ENCODE data around the gene LRMDA. TPM values are rescaled to one million over a fixed set of nuclear protein-coding genes. Genes with fewer than 3 reads are reported as not detected.
A peak's percentile ranks its signal among the peaks of the same experiment; 100 is the strongest.

Gene LRMDA
- polyA plus RNA-seq, 2 of the 4 experiments (the other 2 are of a cell fraction): 4.6 to 5.2 TPM

- TF ChIP-seq HMGXB4 (CRISPR knock-in tag; IDR thresholded peaks at IDR 0.05; ENCODE audit: borderline replicate concordance): no peak
- TF ChIP-seq FOXS1 (CRISPR knock-in tag; IDR thresholded peaks at IDR 0.05): no peak
- no peak for TF ChIP-seq USF2 (IDR thresholded peaks at IDR 0.05)
- TF ChIP-seq HEYL (CRISPR knock-in tag; IDR thresholded peaks at IDR 0.05): no peak
- TF ChIP-seq MYC (IDR thresholded peaks at IDR 0.05; ENCODE audit: borderline replicate concordance, low read length): no peak
- no peak for TF ChIP-seq HES2 (IDR thresholded peaks at IDR 0.05)
- TF ChIP-seq CBX2 (IDR thresholded peaks at IDR 0.05; ENCODE audit: borderline replicate concordance, low read depth): no peak
- no peak for TF ChIP-seq PBX3 (IDR thresholded peaks at IDR 0.05)
- no peak for TF ChIP-seq ZFP36 (IDR thresholded peaks at IDR 0.05; ENCODE audit: borderline replicate concordance, partially characterized antibody)
- TF ChIP-seq ESRRA (IDR thresholded peaks at IDR 0.05; ENCODE audit: borderline replicate concordance, low read length): no peak
- TF ChIP-seq HOXB5 (CRISPR knock-in tag; IDR thresholded peaks at IDR 0.05): no peak
- no peak for TF ChIP-seq E2F6 (IDR thresholded peaks at IDR 0.05; ENCODE audit: borderline replicate concordance, low read depth)
- no peak for TF ChIP-seq NPAS2 (CRISPR knock-in tag; IDR thresholded peaks at IDR 0.05; ENCODE audit: borderline replicate concordance)
- no peak for ATAC-seq
These were observed 695.4 kb downstream of the LRMDA start for GRCh38 chr10:76126607-76127527.

GRCh38 chr10:76127984-76128589, 696.7 kb downstream of the LRMDA start:
- ChIA-PET POLR2A (interaction anchor here (0.5 kb wide), 1 partner anchor 399 kb away, joined by 3 read pairs; no protein-coding TSS in a partner anchor), CTCF (no interaction called here)
- 7% methylated on average over 6 of the region's 6 CpGs for WGBS (ENCODE audit: missing lambda C conversion rate)
- no peak for FAIRE-seq
- H3K4me2 ChIP-seq: no peak overlapping the region
- no peak overlapping the region for H3K27ac ChIP-seq
- no peaks in the 10 kb centered on the region for H3K4me1 ChIP-seq
- DNase-seq (ENCODE audit: low read depth in 1 of 2, low spot score in 1 of 2): peak in 1 of 2 experiments; percentile 34
- H3K4me3 ChIP-seq: no peak overlapping the region
- ATAC-seq: no peak
- no peaks in the 10 kb centered on the region for H3K9me3 ChIP-seq
- no peak for TF ChIP-seq E2F6 (IDR thresholded peaks at IDR 0.05; ENCODE audit: borderline replicate concordance, low read depth)
- no peak for TF ChIP-seq ZNF302 (CRISPR knock-in tag; IDR thresholded peaks at IDR 0.05)
- TF ChIP-seq JUNB (IDR thresholded peaks at IDR 0.05): no peak
- no peak for TF ChIP-seq SMC3 (IDR thresholded peaks at IDR 0.05)
- TF ChIP-seq HMGXB4 (CRISPR knock-in tag; IDR thresholded peaks at IDR 0.05; ENCODE audit: borderline replicate concordance): no peak
- no peak for TF ChIP-seq HOXB13 (CRISPR knock-in tag; IDR thresholded peaks at IDR 0.05; ENCODE audit: low read depth)
- TF ChIP-seq RAD21 (conservative IDR thresholded peaks at IDR 0.05 in 1 of 2, IDR thresholded peaks at IDR 0.05 in 1 of 2): no peak
- no peak for TF ChIP-seq RCOR1 (IDR thresholded peaks at IDR 0.05; ENCODE audit: low read depth, low read length)
- TF ChIP-seq HOXB5 (CRISPR knock-in tag; IDR thresholded peaks at IDR 0.05): no peak
- TF ChIP-seq CHD2 (IDR thresholded peaks at IDR 0.05; ENCODE audit: low read length, partially characterized antibody): no peak
- no peak for TF ChIP-seq JUN (IDR thresholded peaks at IDR 0.05)
- no peak for TF ChIP-seq CBX8 (IDR thresholded peaks at IDR 0.05)
- no peak for TF ChIP-seq MYC (IDR thresholded peaks at IDR 0.05; ENCODE audit: borderline replicate concordance, low read length)
- TF ChIP-seq SREBF2 (IDR thresholded peaks at IDR 0.05): no peak
- TF ChIP-seq PHF8 (IDR thresholded peaks at IDR 0.05; ENCODE audit: borderline replicate concordance, low read depth): no peak
- no peak for TF ChIP-seq ATOH8 (CRISPR knock-in tag; IDR thresholded peaks at IDR 0.05; ENCODE audit: low read depth)
- TF ChIP-seq FOSB (CRISPR knock-in tag; IDR thresholded peaks at IDR 0.05): no peak

More at GRCh38 chr10:76126607-76127527, 695.4 kb downstream of the LRMDA start:
- 63% methylated on average over 5 of the region's 5 CpGs for WGBS (ENCODE audit: missing lambda C conversion rate)
- H3K9me3 ChIP-seq: no peaks in the 10 kb centered on the region
- DNase-seq (ENCODE audit: low read depth in 1 of 2, low spot score in 1 of 2) (no peak), FAIRE-seq (no peak)
- H3K4me3 ChIP-seq: no peak overlapping the region
- POLR2A ChIA-PET: no interaction called here
- no peaks in the 10 kb centered on the region for H3K4me1 ChIP-seq
- no peak overlapping the region for H3K4me2 ChIP-seq
- CTCF ChIA-PET: no interaction called here
- H3K27ac ChIP-seq: no peak overlapping the region

All from A549 (cell line).